Measurements from ENCODE around the gene TEX52. TPM values are rescaled to one million over a fixed set of nuclear protein-coding genes. Genes with fewer than 3 reads are reported as not detected.
"Not testable (repeated sequence)": the region's sequence is repeated elsewhere in the genome, so short reads cannot be mapped to it uniquely, and the experiment has no call there.

Gene TEX52
- not detected for total RNA-seq

GRCh38 chr12:2857021-2857431 lies at the start of gene TEX52:
TEX52 (minus strand) TSS chr12:2857039; CDS start chr12:2857026, 13 bp downstream.
- DNase-seq = no peak

DNA sequence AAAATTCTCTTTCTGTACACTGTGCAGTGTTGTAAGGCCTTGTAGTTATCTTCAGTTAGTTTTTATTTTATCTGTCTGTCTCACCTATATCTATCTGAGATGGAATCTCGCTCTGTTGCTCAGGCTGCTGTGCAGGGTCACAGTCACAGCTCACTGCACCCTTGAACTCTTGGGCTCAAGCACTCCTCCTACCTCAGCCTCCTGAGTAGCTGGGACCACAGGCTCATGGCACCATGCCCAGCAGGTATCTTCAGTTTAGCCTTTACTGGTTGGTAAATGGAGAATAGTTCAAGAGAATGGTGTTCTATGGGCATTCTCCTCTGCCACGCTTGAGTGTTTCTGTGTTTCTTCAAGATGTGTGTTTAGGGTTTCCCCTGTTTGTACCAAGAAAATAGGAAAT lies 47.4 kb upstream of the TEX52 start:
- DNase-seq = no peak

- peak; percentile 44 for DNase-seq
These were observed 45.5 kb upstream of the TEX52 start for GRCh38 chr12:2902272-2902880.

- DNase-seq = no peak
These were observed 43.8 kb upstream of the TEX52 start for GRCh38 chr12:2900642-2901041.

GRCh38 chr12:2897418-2897817 lies 40.6 kb upstream of the TEX52 start:
- DNase-seq = no peak

GRCh38 chr12:2895511-2895910 lies 38.7 kb upstream of the TEX52 start:
- no peak for DNase-seq

DNA sequence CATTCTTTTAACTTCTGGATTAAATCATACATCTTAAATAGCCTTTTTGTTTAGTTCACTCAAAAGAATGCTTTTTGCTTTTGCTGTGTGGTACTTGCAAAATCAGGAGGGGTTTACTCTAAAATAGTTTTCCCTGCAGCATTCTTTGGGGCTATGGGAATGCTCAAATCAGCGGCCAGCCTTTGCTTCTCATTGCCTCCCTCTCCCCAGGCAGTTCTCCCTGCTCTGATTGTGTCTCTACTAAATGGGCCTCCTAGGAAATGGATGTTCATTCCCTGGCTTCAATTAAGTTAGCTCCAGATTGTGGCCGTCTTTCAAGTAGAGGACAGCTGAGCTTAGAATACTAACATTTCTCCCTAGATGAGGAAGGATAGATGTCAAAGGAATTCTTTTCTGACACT lies 38.2 kb upstream of the TEX52 start:
- peak; percentile 56 for DNase-seq

DNA sequence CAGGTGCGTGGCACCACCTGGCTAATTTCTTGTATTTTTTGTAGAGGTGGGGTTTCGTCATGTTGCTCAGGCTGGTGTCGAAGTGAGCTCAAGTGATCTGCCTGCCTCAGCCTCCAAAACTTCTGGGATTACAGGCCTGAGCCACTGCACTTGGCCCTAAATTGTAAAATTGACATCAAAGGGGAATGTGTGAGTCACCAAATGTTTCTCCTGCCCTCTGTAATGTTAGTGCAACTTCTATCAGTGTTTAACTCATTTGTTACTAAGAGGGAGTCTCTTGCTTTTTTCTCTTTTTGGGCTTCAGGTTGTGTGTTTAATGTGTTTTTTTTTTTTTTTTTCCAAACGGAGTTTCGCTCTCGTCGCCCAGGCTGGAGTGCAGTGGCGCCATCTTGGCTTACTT lies 36.2 kb upstream of the TEX52 start:
- no peak for DNase-seq

- DNase-seq = no peak
These were observed 35.4 kb upstream of the TEX52 start for GRCh38 chr12:2892246-2892645.

DNA sequence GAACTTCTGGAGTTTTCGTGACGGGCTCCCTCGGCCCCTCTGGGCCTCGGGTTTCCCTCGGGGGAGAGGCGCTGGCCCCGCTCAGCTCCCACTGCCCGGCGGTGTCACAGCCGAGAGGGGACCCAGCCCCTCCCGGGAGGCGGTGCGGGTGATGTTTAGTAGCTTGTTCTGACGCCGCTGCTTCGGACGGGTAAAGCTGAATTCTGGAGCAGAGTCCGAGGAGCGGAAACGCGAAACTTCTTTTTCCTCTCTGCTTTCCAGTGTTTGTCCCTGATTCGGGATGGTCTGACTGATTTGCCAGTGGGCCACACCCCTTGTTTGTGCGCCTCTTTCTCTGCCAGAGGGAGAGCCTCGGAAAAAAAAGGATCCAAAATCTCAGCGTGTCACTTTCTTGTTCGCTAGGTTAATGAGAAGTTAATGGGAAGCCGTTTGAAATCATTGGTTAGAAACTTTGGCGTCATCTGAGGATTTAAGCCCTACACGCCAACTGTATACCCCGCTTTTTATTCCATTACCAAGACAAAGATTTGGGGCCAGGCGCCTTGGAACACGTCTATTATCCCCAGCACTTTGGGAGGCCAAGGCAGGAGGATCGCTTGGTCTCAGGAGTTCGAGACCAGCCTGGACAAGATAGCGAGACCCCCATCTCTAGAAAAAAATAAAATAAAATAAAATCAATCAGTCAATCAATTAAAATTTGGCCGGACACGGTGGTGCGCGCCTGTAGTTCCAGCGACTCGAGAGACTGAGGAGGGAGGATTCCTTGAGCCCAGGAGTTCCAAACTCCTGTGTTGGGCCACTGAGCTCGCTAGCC lies 34.6 kb upstream of the TEX52 start:
- DNase-seq = peak; percentile 80

GRCh38 chr12:2890388-2891239 lies 33.8 kb upstream of the TEX52 start, which contains the start of gene TULP3:
TULP3 (plus strand) TSS chr12:2890891; CDS start chr12:2890948, 57 bp downstream.
- peak; percentile 99 for DNase-seq

DNA sequence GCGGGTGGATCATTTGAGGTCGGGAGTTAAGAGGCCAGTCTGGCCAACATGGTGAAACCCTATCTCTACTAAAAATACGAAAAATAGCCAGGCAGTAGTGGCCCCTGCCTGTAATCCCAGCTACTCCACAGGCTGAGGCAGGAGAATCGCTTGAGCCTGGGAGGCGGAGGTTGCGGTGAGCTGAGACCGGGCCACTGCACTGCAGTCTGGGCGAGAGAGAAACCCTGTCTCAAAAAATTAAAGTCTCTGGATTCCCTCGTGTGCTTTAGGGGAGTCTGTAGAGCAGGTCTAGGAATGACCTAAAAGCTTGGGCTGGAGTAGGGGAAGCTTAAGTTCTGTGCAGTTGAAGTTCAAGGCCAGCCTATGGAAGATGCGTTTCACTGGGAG lies 33.2 kb upstream of the TEX52 start:
- no peak for DNase-seq

DNA sequence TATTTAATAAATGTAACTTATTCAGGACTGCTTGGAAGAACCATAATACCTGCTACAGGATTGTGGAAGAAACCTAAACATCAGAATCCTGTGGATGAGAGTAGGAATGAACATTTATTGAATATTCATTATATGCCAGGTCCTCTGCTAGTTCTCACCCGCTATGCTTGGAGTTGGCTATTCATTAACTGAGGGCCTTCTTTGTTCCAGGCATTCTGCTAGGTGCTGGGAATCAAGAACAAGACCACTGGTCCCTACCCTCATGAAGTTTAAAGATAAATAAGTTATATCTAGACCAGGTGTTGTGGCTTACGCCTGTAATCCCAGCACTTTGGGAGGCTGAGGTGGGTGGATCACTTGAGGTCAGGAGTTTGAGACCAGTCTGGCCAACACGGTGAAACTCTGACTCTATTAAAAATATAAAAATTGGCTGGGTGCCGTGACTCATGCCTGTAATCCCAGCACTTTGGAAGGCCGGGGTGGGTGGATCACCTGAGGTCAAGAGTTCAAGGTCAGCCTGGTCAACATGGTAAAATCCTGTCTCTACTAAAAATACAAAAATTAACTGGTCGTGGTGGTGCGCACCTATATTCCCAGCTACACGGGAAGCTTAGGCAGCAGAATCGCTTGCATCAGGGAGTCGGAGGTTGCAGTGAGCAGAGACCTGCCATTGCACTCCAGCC lies 30.1 kb upstream of the TEX52 start:
- no peak for DNase-seq

DNA sequence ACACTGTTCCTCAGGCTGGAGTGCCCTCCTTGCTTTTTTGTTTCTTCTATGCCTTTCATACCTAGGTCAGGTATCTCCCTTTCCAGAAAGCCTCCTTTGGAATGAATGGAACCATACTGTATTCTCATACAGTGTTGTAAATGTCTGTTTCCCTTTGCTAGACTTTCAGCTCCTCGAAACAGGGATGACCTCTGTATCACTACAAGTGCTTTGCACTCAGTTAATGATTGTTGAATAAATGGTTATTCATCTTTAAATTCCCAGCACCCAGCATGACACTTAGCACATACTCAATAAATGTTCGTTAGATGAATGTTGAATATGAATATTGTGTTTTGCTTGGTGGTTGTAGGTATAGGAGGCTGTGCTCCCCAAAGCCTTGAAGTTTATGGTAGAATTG lies 28.0 kb upstream of the TEX52 start:
- no peak for DNase-seq

GRCh38 chr12:2879853-2880252 lies 23.0 kb upstream of the TEX52 start:
- DNase-seq = no peak

DNA sequence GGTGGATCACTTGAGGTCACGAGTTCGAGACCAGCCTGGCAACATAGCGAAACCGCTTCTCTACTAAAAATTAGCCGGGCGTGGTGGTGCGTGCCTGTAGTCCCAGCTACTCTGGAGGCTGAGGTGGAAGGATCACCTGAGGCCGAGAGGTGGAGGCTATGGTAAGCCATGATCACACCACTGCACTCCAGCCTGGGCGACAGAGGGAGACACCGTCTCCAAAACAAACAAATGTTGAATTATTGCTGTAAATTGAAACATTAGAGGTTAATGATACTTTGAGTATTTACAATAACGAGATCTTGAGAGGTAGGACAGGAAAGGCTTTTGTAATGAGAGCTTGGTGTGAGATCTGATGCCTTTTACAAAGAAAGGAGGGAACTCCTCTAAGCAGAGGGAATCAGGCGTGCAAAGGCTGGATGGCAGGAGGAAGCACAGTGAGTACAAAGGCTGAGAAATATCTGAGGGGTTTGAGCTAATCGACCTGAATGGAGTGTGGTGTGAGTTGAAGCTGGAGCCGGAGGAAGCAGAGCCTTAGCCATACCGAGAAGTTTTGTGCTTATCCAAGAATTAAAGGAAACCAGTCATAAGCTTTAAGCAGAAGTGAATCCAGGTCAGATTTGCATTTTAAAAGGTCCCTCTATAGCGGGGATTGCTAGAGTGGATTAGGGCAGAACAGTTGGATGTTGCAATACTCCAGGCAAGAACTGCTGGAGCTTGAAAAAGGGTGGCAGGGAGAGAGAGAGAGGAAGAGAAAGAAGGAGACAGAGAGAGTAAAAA lies 21.3 kb upstream of the TEX52 start:
- DNase-seq = peak; percentile 17

DNA sequence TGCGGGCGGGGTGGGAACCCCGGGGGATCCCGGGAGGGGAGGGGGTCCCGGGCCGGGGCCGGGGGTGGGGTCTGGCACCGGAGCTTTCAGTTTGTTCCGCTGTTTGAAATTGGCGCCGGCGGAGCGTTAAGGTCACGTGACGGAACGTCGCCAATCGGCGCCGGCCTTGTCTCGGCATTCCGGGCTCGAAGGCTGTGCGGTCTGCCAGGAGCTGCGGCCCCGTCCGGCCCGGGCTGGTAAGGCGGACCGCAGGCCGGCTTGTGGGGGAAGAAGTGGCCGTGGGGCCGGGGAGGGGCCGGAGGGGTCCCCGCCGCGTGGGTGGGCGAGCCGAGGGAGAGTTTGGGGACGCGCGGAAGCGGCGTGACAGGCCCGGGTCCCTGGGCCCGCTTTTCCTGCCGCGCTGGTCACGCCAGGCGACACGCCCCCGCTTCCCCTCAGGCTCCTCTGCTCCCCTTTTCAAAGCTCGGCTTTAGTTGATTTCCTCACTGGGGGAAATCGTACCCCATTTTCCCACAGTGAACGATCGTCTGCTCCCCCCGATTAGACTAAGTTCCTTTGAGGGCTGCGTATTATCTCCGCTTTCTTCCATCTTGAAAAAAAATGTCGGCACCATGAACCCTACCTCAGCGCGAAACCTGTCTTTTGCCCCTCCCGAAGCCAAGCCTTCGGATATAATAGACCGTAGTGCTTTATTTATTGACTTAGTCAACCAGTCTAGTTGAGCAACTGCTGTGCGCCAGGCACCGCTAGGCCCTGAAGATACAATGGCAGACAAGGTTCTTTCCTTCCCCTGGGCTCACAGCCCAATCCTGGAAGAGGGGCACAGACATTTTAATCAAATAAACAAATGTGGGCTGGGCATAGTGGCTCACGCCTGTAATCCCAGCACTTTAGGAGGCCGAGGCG lies 20.5 kb upstream of the TEX52 start, which contains the start of the genes FOXM1 and RHNO1:
TSS of gene FOXM1 (minus strand) at position 128 of the 906 bp plus-strand sequence. CDS start 2,696 bp downstream, outside the sequence.
TSS of gene RHNO1 (plus strand) at position 177 of the 906 bp plus-strand sequence. CDS start 8,144 bp downstream, outside the sequence.
- peak; percentile 97 for DNase-seq

- DNase-seq = no peak
These were observed 19.7 kb upstream of the TEX52 start for GRCh38 chr12:2876431-2877046.

- DNase-seq = not testable (repeated sequence)
These were observed 12.3 kb upstream of the TEX52 start for GRCh38 chr12:2868986-2869632.

All from tongue (tissue), 2 donors.